ENCODE results near the gene HEXB. TPM values are rescaled to one million over a fixed set of nuclear protein-coding genes. Genes with fewer than 3 reads are reported as not detected.
A peak's percentile ranks its signal among the peaks of the same experiment; 100 is the strongest.

Gene HEXB
- total RNA-seq, 1 experiment from 2014 or later, result 56.3 TPM

GRCh38 chr5:74670396-74671038 lies 14.5 kb upstream of the HEXB start:
- no peak for TF ChIP-seq CTCF (conservative IDR thresholded peaks at IDR 0.05)
- no peak for DNase-seq
- no peak overlapping the region for H3K18ac ChIP-seq (ENCODE audit: insufficient read length, low read depth, low read length)
- H3K23ac ChIP-seq (ENCODE audit: insufficient read length, low read depth, low read length), result no peak overlapping the region
- Mint-ChIP-seq H3K27ac (peak overlapping the region in 1 of 3 experiments; percentile 16; a peak in 1 of 7 replicates), H3K27me3 (ENCODE audit: low read depth) (no peaks in the 10 kb centered on the region), H3K4me3 (no peak overlapping the region), H3K9me3 (no peaks in the 10 kb centered on the region), H3K36me3 (ENCODE audit: insufficient read depth in 1 of 3, low read depth in 3 of 3) (no peaks in the 10 kb centered on the region; a peak in 1 of 7 replicates), H3K4me1 (peaks cover 9 to 18% of the 10 kb centered on the region in 2 experiments)
- H3K4ac ChIP-seq (ENCODE audit: low read depth, low read length), result no peak overlapping the region
- no peaks in the 10 kb centered on the region; the same call in 1 of the 2 replicates for H3K4me1 ChIP-seq (ENCODE audit: insufficient read depth, low read length)
- no peak overlapping the region for H3K4me2 ChIP-seq (ENCODE audit: insufficient read depth, insufficient read length, low read length)
- H2AK5ac ChIP-seq (ENCODE audit: insufficient read length, low read length), result no peak overlapping the region
- no peaks in the 10 kb centered on the region for H3K9me3 ChIP-seq (ENCODE audit: control insufficient read depth, low read depth, low read length)
- no peak overlapping the region for H3K14ac ChIP-seq (ENCODE audit: insufficient read depth, low read length)
- H3K27ac ChIP-seq (ENCODE audit: insufficient read length, low read depth, low read length), result no peak overlapping the region
- no peak overlapping the region for H2BK120ac ChIP-seq (ENCODE audit: low read depth, low read length, poor library complexity, severe bottlenecking)
- H3K79me2 ChIP-seq (ENCODE audit: insufficient read depth, low read length), result no peaks in the 10 kb centered on the region; the same call in 1 of the 2 replicates
- no peaks in the 10 kb centered on the region for H4K20me1 ChIP-seq (ENCODE audit: control insufficient read depth, insufficient read depth, insufficient read length)
- H3K9ac ChIP-seq (ENCODE audit: extremely low read depth, insufficient read length, low read length), result no peak overlapping the region
- H3T11ph ChIP-seq (ENCODE audit: low read length), result no peak overlapping the region
- H2BK20ac ChIP-seq (ENCODE audit: low read depth, low read length, poor library complexity, severe bottlenecking), result no peak overlapping the region
- no peak overlapping the region for H4K5ac ChIP-seq (ENCODE audit: insufficient read length, low read depth, low read length)
- no peaks in the 10 kb centered on the region for H3K27me3 ChIP-seq (ENCODE audit: insufficient read depth, low read length)
- H4K91ac ChIP-seq (ENCODE audit: insufficient read length, low read depth, low read length), result no peak overlapping the region
- no peak overlapping the region for H2BK15ac ChIP-seq (ENCODE audit: low read depth, low read length)
- no peaks in the 10 kb centered on the region for H3K79me1 ChIP-seq (ENCODE audit: insufficient read depth, low read depth, low read length, poor library complexity, severe bottlenecking)
- H2BK5ac ChIP-seq (ENCODE audit: insufficient read length, low read length), result no peak overlapping the region
- H4K8ac ChIP-seq (replicated peaks; ENCODE audit: insufficient read length, low read depth, low read length), result no peak overlapping the region
- no peak overlapping the region for H2BK12ac ChIP-seq (ENCODE audit: insufficient read length, low read depth, low read length)
- no peak overlapping the region for H3K56ac ChIP-seq (ENCODE audit: insufficient read length, low read depth, low read length)
- H2AFZ ChIP-seq (ENCODE audit: low read length), result no peak overlapping the region
- H3K23me2 ChIP-seq (ENCODE audit: insufficient read length, low read depth, low read length, poor library complexity, severe bottlenecking), result no peaks in the 10 kb centered on the region
- WGBS (ENCODE audit: extremely low coverage, insufficient read length, low lambda C conversion rate), result no CpG with 5 or more reads among the region's 11 CpGs

All from H9 (cell line).